Measurements from ENCODE around the gene ANKRD29. TPM values are rescaled to one million over a fixed set of nuclear protein-coding genes. Genes with fewer than 3 reads are reported as not detected.

Gene ANKRD29
- total RNA-seq, 1 donor from 2014 or later, result 14.0 TPM

DNA sequence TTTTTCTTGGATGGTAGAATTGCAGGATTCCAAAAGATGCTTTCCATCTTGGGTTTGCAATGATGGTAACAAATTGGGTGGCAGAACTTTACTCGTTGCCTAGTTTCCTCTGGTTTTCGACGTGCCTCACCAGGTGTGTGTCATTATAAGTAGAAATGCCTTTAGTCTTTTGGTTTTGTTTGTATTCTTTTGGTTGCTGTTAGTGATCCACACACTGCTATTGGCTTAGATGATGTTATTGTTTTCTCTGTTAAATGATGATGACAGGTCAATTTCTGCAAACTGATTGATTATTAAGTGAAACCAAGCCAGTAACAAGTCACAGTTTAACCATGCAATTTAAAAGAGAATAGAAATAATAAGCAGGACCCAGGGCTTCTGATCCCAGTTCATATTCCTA, 20.4 kb upstream of the ANKRD29 start:
- no peak for FAIRE-seq
- Histone ChIP-seq H3K4me3 (ENCODE audit: low read depth, low read length) (no peak overlapping the region), H3K27me3 (ENCODE audit: control insufficient read depth, insufficient read depth, low read length) (no peaks in the 10 kb centered on the region), H3K36me3 (ENCODE audit: control insufficient read depth, insufficient read depth, low read length) (no peaks in the 10 kb centered on the region)
- TF ChIP-seq, protein P1, sequence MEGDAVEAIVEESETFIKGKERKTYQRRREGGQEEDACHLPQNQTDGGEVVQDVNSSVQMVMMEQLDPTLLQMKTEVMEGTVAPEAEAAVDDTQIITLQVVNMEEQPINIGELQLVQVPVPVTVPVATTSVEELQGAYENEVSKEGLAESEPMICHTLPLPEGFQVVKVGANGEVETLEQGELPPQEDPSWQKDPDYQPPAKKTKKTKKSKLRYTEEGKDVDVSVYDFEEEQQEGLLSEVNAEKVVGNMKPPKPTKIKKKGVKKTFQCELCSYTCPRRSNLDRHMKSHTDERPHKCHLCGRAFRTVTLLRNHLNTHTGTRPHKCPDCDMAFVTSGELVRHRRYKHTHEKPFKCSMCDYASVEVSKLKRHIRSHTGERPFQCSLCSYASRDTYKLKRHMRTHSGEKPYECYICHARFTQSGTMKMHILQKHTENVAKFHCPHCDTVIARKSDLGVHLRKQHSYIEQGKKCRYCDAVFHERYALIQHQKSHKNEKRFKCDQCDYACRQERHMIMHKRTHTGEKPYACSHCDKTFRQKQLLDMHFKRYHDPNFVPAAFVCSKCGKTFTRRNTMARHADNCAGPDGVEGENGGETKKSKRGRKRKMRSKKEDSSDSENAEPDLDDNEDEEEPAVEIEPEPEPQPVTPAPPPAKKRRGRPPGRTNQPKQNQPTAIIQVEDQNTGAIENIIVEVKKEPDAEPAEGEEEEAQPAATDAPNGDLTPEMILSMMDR (IDR thresholded peaks at IDR 0.05; ENCODE audit: insufficient read depth, low read length, severe bottlenecking), result no peak
- no peak for DNase-seq (ENCODE audit: low read depth)

- FAIRE-seq (no peak), DNase-seq (ENCODE audit: low read depth) (no peak)
- TF ChIP-seq, protein P1 (IDR thresholded peaks at IDR 0.05; ENCODE audit: insufficient read depth, low read length, severe bottlenecking), result no peak
- H3K27me3 ChIP-seq (ENCODE audit: control insufficient read depth, insufficient read depth, low read length), result no peaks in the 10 kb centered on the region
- no peaks in the 10 kb centered on the region for H3K36me3 ChIP-seq (ENCODE audit: control insufficient read depth, insufficient read depth, low read length)
- H3K4me3 ChIP-seq (ENCODE audit: low read depth, low read length), result no peak overlapping the region
These were observed 19.8 kb upstream of the ANKRD29 start for GRCh38 chr18:23682472-23682871.

GRCh38 chr18:23682045-23682444, 19.3 kb upstream of the ANKRD29 start:
- FAIRE-seq (no peak), DNase-seq (ENCODE audit: low read depth) (no peak)

DNA sequence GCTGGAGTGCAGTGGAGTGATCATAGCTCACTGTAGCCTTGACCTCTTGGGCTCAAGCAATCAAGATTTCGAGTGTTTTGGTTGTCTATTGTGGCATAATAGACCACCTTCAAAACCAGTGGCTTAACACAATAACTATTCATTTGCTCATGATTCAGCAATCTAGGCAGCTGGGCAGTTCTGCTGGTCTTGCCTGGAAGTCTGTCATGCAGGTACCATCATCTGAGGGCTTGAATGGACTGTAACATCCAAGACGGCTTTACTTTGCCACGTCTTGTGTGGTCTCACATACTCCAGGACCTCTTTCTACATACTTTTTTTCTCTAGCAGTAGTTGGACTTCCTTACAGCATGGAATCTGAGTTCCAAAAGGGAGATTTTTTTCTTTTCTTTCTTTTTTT, 13.2 kb upstream of the ANKRD29 start:
- DNase-seq (ENCODE audit: low read depth) (no peak), FAIRE-seq (no peak)
- TF ChIP-seq, protein P1 (IDR thresholded peaks at IDR 0.05; ENCODE audit: insufficient read depth, low read length, severe bottlenecking), result no peak
- Histone ChIP-seq H3K27me3 (ENCODE audit: control insufficient read depth, insufficient read depth, low read length) (no peaks in the 10 kb centered on the region), H3K36me3 (ENCODE audit: control insufficient read depth, insufficient read depth, low read length) (no peaks in the 10 kb centered on the region), H3K4me3 (ENCODE audit: low read depth, low read length) (no peak overlapping the region)

More at GRCh38 chr18:23682045-23682444, 19.3 kb upstream of the ANKRD29 start:
- Histone ChIP-seq H3K36me3 (ENCODE audit: control insufficient read depth, insufficient read depth, low read length) (no peaks in the 10 kb centered on the region), H3K4me3 (ENCODE audit: low read depth, low read length) (no peak overlapping the region), H3K27me3 (ENCODE audit: control insufficient read depth, insufficient read depth, low read length) (no peaks in the 10 kb centered on the region)
- TF ChIP-seq, protein P1 (IDR thresholded peaks at IDR 0.05; ENCODE audit: insufficient read depth, low read length, severe bottlenecking), result no peak

DNA sequence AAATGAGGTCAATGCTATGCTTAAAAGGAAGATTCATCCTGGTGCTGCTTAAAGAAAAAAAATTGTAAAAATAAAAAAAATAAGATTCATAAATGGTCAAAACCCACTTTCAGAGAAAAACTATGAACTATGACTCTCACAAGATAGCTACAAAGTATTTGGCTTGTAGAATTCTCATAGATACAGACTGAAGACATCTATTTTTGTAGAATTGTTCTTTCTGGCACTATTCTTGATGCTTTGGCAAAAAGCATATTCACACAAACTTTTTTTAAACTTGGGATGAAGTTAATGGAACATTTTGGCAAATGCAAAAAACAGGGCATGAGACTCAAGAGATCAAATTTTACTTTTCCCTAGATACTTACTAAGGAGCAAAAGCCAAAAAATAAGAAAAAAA, 12.5 kb upstream of the ANKRD29 start:
- no peak overlapping the region for H3K4me3 ChIP-seq (ENCODE audit: low read depth, low read length)
- no peaks in the 10 kb centered on the region for H3K27me3 ChIP-seq (ENCODE audit: control insufficient read depth, insufficient read depth, low read length)
- TF ChIP-seq, protein P1 (IDR thresholded peaks at IDR 0.05; ENCODE audit: insufficient read depth, low read length, severe bottlenecking), result no peak
- no peak for DNase-seq (ENCODE audit: low read depth)
- no peak for FAIRE-seq
- no peaks in the 10 kb centered on the region for H3K36me3 ChIP-seq (ENCODE audit: control insufficient read depth, insufficient read depth, low read length)

- FAIRE-seq (no peak), DNase-seq (ENCODE audit: low read depth) (peak; percentile 92)
- TF ChIP-seq, protein P1 (IDR thresholded peaks at IDR 0.05; ENCODE audit: insufficient read depth, low read length, severe bottlenecking), result no peak
- no peak overlapping the region for H3K4me3 ChIP-seq (ENCODE audit: low read depth, low read length)
- H3K36me3 ChIP-seq (ENCODE audit: control insufficient read depth, insufficient read depth, low read length), result no peaks in the 10 kb centered on the region
- H3K27me3 ChIP-seq (ENCODE audit: control insufficient read depth, insufficient read depth, low read length), result no peaks in the 10 kb centered on the region
These were observed 11.0 kb upstream of the ANKRD29 start for GRCh38 chr18:23673725-23674124.
